B cell (primary cell): ENCODE data around the gene TIMM44. TPM values are rescaled to one million over a fixed set of nuclear protein-coding genes. Genes with fewer than 3 reads are reported as not detected.

Experiments used
- ATAC-seq: fragments of 200-7000 bp; cut with Tn5 transposase; one replicate; pipeline ENCODE4 v1.10.0; 2021; ENCODE audit warnings: low read depth, mild to moderate bottlenecking, moderate number of reproducible peaks, moderate library complexity
- CTCF ChIA-PET: fragments of 350-600 bp; sonication (Branson Sonifier 250); formaldehyde crosslinking; loops from one replicate; lab custom pipeline; 2021; ENCODE audit warnings: antibody characterized with exemption, inconsistent platforms; lab: Charles Lee
- POLR2A ChIA-PET: fragments of 350-600 bp; sonication (Branson Sonifier 250); formaldehyde crosslinking; loops from one replicate; lab custom pipeline; 2021; ENCODE audit warnings: antibody characterized with exemption; lab: Charles Lee
- DNase-seq: peaks from one replicate; pipeline ENCODE4 v3.0.0; 2013
- H2AFZ ChIP-seq: 2 replicates; pipeline ENCODE4 v1.6.1; 2012; ENCODE audit warnings: mild to moderate bottlenecking, low read depth, low read length; ENCODE audit not compliant: insufficient read depth, poor library complexity, severe bottlenecking
- H3K27ac ChIP-seq, 2 donors: 1 replicate in 1 of 2; 2 replicates in 1 of 2; pipeline ENCODE4 v1.5.1; 2012 to 2013; ENCODE audit warnings: low read length in 2 of 2, mild to moderate bottlenecking in 2 of 2, moderate library complexity in 1 of 2
- H3K27me3 ChIP-seq, 4 experiments: fragments of 200-600 bp in 1 of 4; sonication (generic) in 1 of 4; replicated peaks in 1 of 4; 1 replicate in 2 of 4; 2 replicates in 2 of 4; pipeline versions ENCODE4 v1.6.1 to v1.7.0; 2013 to 2016; ENCODE audit warnings: low read length in 3 of 4, mild to moderate bottlenecking in 2 of 4, mixed read lengths in 1 of 4, moderate library complexity in 1 of 4; ENCODE audit not compliant: insufficient read depth in 4 of 4, control insufficient read depth in 3 of 4; ENCODE audit errors: control extremely low read depth in 1 of 4
- H3K36me3 ChIP-seq, 2 experiments: replicated peaks in 1 of 2; 1 replicate in 1 of 2; 2 replicates in 1 of 2; pipeline versions ENCODE4 v1.6.1 to v1.7.1; 2013; ENCODE audit warnings: low read length in 1 of 2; ENCODE audit not compliant: insufficient read depth in 2 of 2, control insufficient read depth in 1 of 2; ENCODE audit errors: control extremely low read depth in 1 of 2, extremely low read depth in 1 of 2
- H3K4me1 ChIP-seq, 2 donors: fragments of 200-600 bp in 1 of 2; sonication (generic) in 1 of 2; 1 replicate in 1 of 2; 2 replicates in 1 of 2; pipeline versions ENCODE4 v1.5.1 to v1.6.1; 2013 to 2017; ENCODE audit warnings: low read length in 2 of 2; ENCODE audit not compliant: control insufficient read depth in 2 of 2, insufficient read depth in 2 of 2
- H3K4me2 ChIP-seq: replicated peaks from 2 replicates; pipeline ENCODE3; 2012; ENCODE audit warnings: mild to moderate bottlenecking, low read depth, low read length; ENCODE audit not compliant: poor library complexity, severe bottlenecking
- H3K4me3 ChIP-seq, 5 experiments: fragments of 200-600 bp in 1 of 5; sonication (generic) in 1 of 5; 1 replicate in 3 of 5; 2 replicates in 2 of 5; pipeline versions ENCODE4 v1.5.1 to v1.7.0; 2011 to 2016; ENCODE audit warnings: low read length in 4 of 5, mild to moderate bottlenecking in 4 of 5, low read depth in 2 of 5, control low read depth in 1 of 5, moderate library complexity in 1 of 5; ENCODE audit not compliant: insufficient read depth in 1 of 5; ENCODE audit errors: control extremely low read depth in 1 of 5, extremely low read depth in 1 of 5
- H3K79me2 ChIP-seq: fragments of 200-600 bp; sonication (generic); one replicate; pipeline ENCODE4 v1.6.0; 2016; ENCODE audit warnings: low read length; ENCODE audit not compliant: control insufficient read depth, insufficient read depth
- H3K9ac ChIP-seq: fragments of 200-600 bp; sonication (generic); 2 replicates; pipeline ENCODE4 v1.6.1; 2017; ENCODE audit warnings: mild to moderate bottlenecking, low read length, moderate library complexity
- H3K9me3 ChIP-seq, 3 donors: one replicate each; pipeline versions ENCODE4 v1.6.1 to v1.7.1; 2013; ENCODE audit warnings: low read length in 2 of 3; ENCODE audit not compliant: control insufficient read depth in 2 of 3, insufficient read depth in 1 of 3; ENCODE audit errors: control extremely low read depth in 1 of 3
- H4K20me1 ChIP-seq: 2 replicates; pipeline ENCODE4 v1.6.0; 2012; ENCODE audit warnings: mild to moderate bottlenecking, low read length; ENCODE audit not compliant: insufficient read depth, control insufficient read depth, poor library complexity, severe bottlenecking
- H3K27ac Mint-ChIP-seq: one replicate; pipeline ENCODE4 v1.8.0; 2021; ENCODE audit warnings: mixed read lengths
- H3K27me3 Mint-ChIP-seq: one replicate; pipeline ENCODE4 v1.8.0; 2021; ENCODE audit warnings: mixed read lengths
- H3K4me1 Mint-ChIP-seq: one replicate; pipeline ENCODE4 v1.8.0; 2021; ENCODE audit warnings: mixed read lengths
- H3K4me3 Mint-ChIP-seq: one replicate; pipeline ENCODE4 v1.8.0; 2021; ENCODE audit warnings: mixed read lengths
- H3K9me3 Mint-ChIP-seq: one replicate; pipeline ENCODE4 v1.8.0; 2022; ENCODE audit warnings: mixed read lengths; ENCODE audit not compliant: insufficient read depth
- EZH2 ChIP-seq: IDR thresholded peaks from 2 replicates; pipeline ENCODE4 v1.6.1; 2012; ENCODE audit warnings: borderline replicate concordance, low read depth, mild to moderate bottlenecking, moderate library complexity, low read length; ENCODE audit not compliant: insufficient read depth, poor library complexity, severe bottlenecking
- WGBS: methylation state at CpG from one replicate; pipeline ENCODE4 v1.1.5; 2013; ENCODE audit warnings: missing lambda C conversion rate; ENCODE audit not compliant: insufficient coverage; 5-methylcytosine and 5-hydroxymethylcytosine counted together
- intact Hi-C: fragments of 100-400 bp; cut with micrococcal nuclease; formaldehyde crosslinking; loops from one replicate; pipeline ENCODE4 v1.10.0; 2022
- polyA plus RNA-seq: library from polyadenylated mRNA; depleted of rRNA; stranded (reverse); fragments of >200 nt; gene quantifications from 2 replicates; pipeline ENCODE4 v1.2.3, GENCODE V29; 2012
- total RNA-seq, 2 donors: library from RNA; stranded (reverse); fragments of 120-200 nt in 1 of 2; gene quantifications; 1 replicate in 1 of 2; 2 replicates in 1 of 2; pipeline versions ENCODE4 v1.2.3 to v1.2.4, GENCODE V29; 2013 to 2022
- TF ChIP-seq, protein P1 (sequence below): fragments of 200-600 bp; IDR thresholded peaks from one replicate; pipeline ENCODE4 v1.8.0; 2022; ENCODE audit warnings: antibody characterized with exemption, mild to moderate bottlenecking

Gene TIMM44
- total and polyA plus RNA-seq, 2 donors (not counting 1 experiment from before 2014, with no cell fraction given): 48.9 to 66.5 TPM

DNA sequence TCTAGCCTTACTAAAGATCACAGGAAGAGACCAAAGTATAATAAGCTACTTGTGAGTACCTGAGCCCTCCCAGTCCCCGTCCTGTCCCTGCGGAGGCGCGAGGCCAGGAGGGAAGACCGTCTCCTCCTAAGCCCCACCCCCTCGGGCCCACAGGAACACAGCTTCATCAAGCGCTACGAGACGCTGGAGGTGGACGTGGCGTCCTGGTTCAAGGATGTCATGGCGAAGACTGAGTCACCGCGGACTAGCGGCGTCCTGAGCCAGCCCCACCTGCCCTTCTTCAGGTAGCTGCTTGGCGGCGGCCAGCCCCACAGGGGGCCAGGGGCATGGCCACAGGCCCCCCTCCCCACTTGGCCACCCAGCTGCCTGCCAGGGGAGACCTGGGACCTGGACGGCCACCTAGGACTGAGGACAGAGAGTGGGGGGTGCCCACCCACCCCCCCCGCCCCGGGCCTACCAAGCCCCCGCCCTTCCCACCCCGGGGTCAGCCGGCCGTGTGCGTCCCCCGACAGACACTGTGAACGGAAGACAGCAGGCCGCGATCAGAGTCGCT is 31.2 kb downstream of the TIMM44 start:
- Histone ChIP-seq H3K79me2 (peaks cover 10% of the 10 kb centered on the region), H3K9ac (no peak overlapping the region), H2AFZ (no peak overlapping the region), H3K4me2 (no peak overlapping the region), H3K27me3 (peaks cover 0 to 23% (median 11%) of the 10 kb centered on the region in 4 experiments), H3K4me3 (no peak overlapping the region), H3K27ac (no peak overlapping the region), H3K36me3 (peaks cover 3 to 31% of the 10 kb centered on the region in 2 experiments), H3K9me3 (peaks cover 0 to 11% (median 0%) of the 10 kb centered on the region in 3 donors), H4K20me1 (peaks cover 80% of the 10 kb centered on the region), H3K4me1 (peaks cover 16 to 20% of the 10 kb centered on the region in 2 donors)
- intact Hi-C loops: no loop called here
- Mint-ChIP-seq H3K27ac (no peak overlapping the region), H3K9me3 (no peaks in the 10 kb centered on the region), H3K4me1 (peaks cover 11% of the 10 kb centered on the region), H3K4me3 (no peak overlapping the region), H3K27me3 (peaks cover 9% of the 10 kb centered on the region)
- ATAC-seq (no peak), DNase-seq (no peak)
- ChIA-PET CTCF (no interaction called here), POLR2A (interaction anchor here (0.6 to 1.1 kb wide), 3 partner anchors 7 to 18 kb away, joined by 3 to 11 read pairs (median 3); partner anchors contain the start of gene SNAPC2)
- no peak for TF ChIP-seq EZH2
- TF ChIP-seq, protein P1, sequence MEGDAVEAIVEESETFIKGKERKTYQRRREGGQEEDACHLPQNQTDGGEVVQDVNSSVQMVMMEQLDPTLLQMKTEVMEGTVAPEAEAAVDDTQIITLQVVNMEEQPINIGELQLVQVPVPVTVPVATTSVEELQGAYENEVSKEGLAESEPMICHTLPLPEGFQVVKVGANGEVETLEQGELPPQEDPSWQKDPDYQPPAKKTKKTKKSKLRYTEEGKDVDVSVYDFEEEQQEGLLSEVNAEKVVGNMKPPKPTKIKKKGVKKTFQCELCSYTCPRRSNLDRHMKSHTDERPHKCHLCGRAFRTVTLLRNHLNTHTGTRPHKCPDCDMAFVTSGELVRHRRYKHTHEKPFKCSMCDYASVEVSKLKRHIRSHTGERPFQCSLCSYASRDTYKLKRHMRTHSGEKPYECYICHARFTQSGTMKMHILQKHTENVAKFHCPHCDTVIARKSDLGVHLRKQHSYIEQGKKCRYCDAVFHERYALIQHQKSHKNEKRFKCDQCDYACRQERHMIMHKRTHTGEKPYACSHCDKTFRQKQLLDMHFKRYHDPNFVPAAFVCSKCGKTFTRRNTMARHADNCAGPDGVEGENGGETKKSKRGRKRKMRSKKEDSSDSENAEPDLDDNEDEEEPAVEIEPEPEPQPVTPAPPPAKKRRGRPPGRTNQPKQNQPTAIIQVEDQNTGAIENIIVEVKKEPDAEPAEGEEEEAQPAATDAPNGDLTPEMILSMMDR: no peak
- WGBS: 97% methylated on average over 22 of the region's 31 CpGs

DNA sequence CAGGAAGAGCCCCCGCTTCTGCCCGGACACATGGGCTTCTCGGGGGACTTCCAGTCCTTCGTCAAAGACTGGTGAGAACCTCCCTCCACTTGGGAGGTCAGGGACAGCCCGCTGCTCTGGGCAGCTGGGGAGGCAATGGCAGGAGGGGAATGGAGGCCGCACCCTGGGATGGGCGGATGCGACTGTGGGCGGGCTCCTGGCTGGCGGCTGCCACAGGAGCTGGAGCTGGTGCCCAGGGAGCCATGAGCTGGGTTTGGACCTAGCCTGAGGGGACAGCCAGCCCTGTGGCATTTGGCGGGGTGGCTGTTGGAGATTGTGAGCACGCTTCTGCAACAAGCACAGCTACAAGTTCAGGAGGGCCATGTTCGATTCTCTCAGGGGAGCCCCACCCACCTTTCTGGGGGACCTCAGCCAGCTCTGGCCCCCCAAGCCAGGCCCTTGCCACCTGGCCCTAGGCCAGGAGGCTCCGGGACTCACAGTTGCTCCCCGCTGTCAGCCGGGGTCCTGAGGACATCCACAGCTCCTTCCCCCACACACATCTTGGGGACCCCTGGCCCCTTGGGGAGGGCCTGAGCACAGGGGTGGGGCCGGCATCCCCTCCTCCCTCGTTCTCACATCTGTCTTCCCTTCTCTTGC is 31.8 kb downstream of the TIMM44 start:
- Mint-ChIP-seq H3K9me3 (no peaks in the 10 kb centered on the region), H3K4me3 (no peak overlapping the region), H3K27me3 (peaks cover 9% of the 10 kb centered on the region), H3K27ac (no peak overlapping the region), H3K4me1 (peaks cover 7% of the 10 kb centered on the region)
- Histone ChIP-seq H3K36me3 (peaks cover 3 to 31% of the 10 kb centered on the region in 2 experiments), H3K4me2 (no peak overlapping the region), H3K9me3 (peaks cover 0 to 8% (median 0%) of the 10 kb centered on the region in 3 donors), H3K4me1 (peaks cover 11 to 14% of the 10 kb centered on the region in 2 donors), H3K79me2 (peaks cover 16% of the 10 kb centered on the region), H3K9ac (no peak overlapping the region), H4K20me1 (peaks cover 81% of the 10 kb centered on the region), H3K27ac (no peak overlapping the region), H3K4me3 (no peak overlapping the region), H3K27me3 (peaks cover 0 to 19% (median 9%) of the 10 kb centered on the region in 4 experiments), H2AFZ (no peak overlapping the region)
- intact Hi-C loops: no loop called here
- DNase-seq: no peak
- no peak for ATAC-seq
- CTCF ChIA-PET: no interaction called here
- POLR2A ChIA-PET: interaction anchor here (0.6 to 1.1 kb wide), 3 partner anchors 8 to 19 kb away, joined by 3 to 11 read pairs (median 3); partner anchors contain the start of gene SNAPC2
- TF ChIP-seq EZH2: no peak
- TF ChIP-seq, protein P1: no peak
- 97% methylated on average over 18 of the region's 18 CpGs for whole genome bisulfite sequencing
